K562 (cell line): Measurements from ENCODE around the gene ANO10. TPM values are rescaled to one million over a fixed set of nuclear protein-coding genes. Genes with fewer than 3 reads are reported as not detected.

ENCODE experiments used
- ATAC-seq: fragments of 200-7000 bp; cut with Tn5 transposase; 3 replicates; pipeline ENCODE4 v1.9.1; 2020; ENCODE audit warnings: moderate library complexity
- BruUV-seq: library from RNA; stranded (reverse); fragments of 400-500 nt; replicated peaks from 2 replicates; lab custom pipeline; 2021; lab: Mats Ljungman, UMichigan
- CTCF ChIA-PET: fragments of 300-600 bp; formaldehyde crosslinking; extraction: SDS; loops from one replicate; lab custom pipeline; 2021; ENCODE audit warnings: low intra/inter-chr PET ratio; lab: Yijun Ruan, JAX
- POLR2A ChIA-PET: fragments of 300-600, 350-650 bp; sonication (Branson Sonifier 250); formaldehyde crosslinking; extraction: SDS; loops from one replicate; lab custom pipeline; 2021; ENCODE audit warnings: antibody characterized with exemption, inconsistent platforms; lab: Yijun Ruan, JAX
- DNase-seq, 4 experiments: peaks; one replicate each; pipeline versions ENCODE4 v3.0.0 to v3.0.0-alpha.2; 2011 to 2018; ENCODE audit warnings: low spot score in 3 of 4, mixed read lengths in 3 of 4; ENCODE audit errors: extremely low read depth in 1 of 4
- FAIRE-seq: peaks from 2 replicates; lab custom pipeline; 2011; peaks lifted over from hg19 to GRCh38; lab: Jason Lieb, UNC
- H2AFZ ChIP-seq: 2 replicates; pipeline ENCODE4 v1.6.0; 2011; ENCODE audit warnings: low read depth, low read length, control low read depth, inconsistent platforms
- H3K27ac ChIP-seq: fragments of 200-600 bp; 3 replicates; pipeline ENCODE4 v1.8.0; 2011; ENCODE audit warnings: low read depth, mild to moderate bottlenecking, control low read depth, inconsistent platforms, low read length, moderate library complexity, mixed read lengths; ENCODE audit errors: extremely low read depth
- H3K27me3 ChIP-seq, 2 experiments: fragments of 300-600 bp in 1 of 2; 2 replicates in 1 of 2; 3 replicates in 1 of 2; pipeline versions ENCODE4 v1.6.0 to v1.8.0; 2011; ENCODE audit warnings: inconsistent platforms in 2 of 2, low read length in 2 of 2, mild to moderate bottlenecking in 1 of 2, mixed read lengths in 1 of 2, moderate library complexity in 1 of 2; ENCODE audit not compliant: control insufficient read depth in 2 of 2, insufficient read depth in 2 of 2
- H3K36me3 ChIP-seq: fragments of 300-600 bp; 3 replicates; pipeline ENCODE4 v1.8.0; 2011; ENCODE audit warnings: mild to moderate bottlenecking, low read length, inconsistent platforms; ENCODE audit not compliant: control insufficient read depth, insufficient read depth
- H3K4me1 ChIP-seq, 2 experiments: fragments of 200-600 bp in 1 of 2; replicated peaks in 1 of 2; 2 replicates in 1 of 2; 3 replicates in 1 of 2; pipeline versions ENCODE4 v1.5.1 to v1.8.0; 2011; ENCODE audit warnings: inconsistent platforms in 2 of 2, low read length in 2 of 2, mild to moderate bottlenecking in 1 of 2, mixed read lengths in 1 of 2, moderate library complexity in 1 of 2; ENCODE audit not compliant: control insufficient read depth in 2 of 2, insufficient read depth in 2 of 2
- H3K4me2 ChIP-seq: 2 replicates; pipeline ENCODE4 v1.6.1; 2011; ENCODE audit warnings: low read length, control low read depth, inconsistent platforms, mixed read lengths; ENCODE audit not compliant: insufficient read depth
- H3K4me3 ChIP-seq: fragments of 200-600 bp; sonication (generic), shearing (Covaris generic); 2 replicates; pipeline ENCODE4 v1.5.1; 2016; ENCODE audit warnings: control low read depth, inconsistent platforms
- H3K79me2 ChIP-seq: fragments of 200-600 bp; 3 replicates; pipeline ENCODE4 v1.8.0; 2011; ENCODE audit warnings: low read length, inconsistent platforms; ENCODE audit not compliant: control insufficient read depth, insufficient read depth
- H3K9ac ChIP-seq, 2 experiments: 2 replicates each; pipeline versions ENCODE4 v1.6.0 to v1.6.1; 2011; ENCODE audit warnings: low read depth in 2 of 2, low read length in 2 of 2, control low read depth in 1 of 2, inconsistent platforms in 1 of 2, mild to moderate bottlenecking in 1 of 2, mixed read lengths in 1 of 2; ENCODE audit not compliant: insufficient read depth in 1 of 2
- H3K9me1 ChIP-seq: one replicate; pipeline ENCODE4 v1.6.0; 2011; ENCODE audit warnings: inconsistent platforms, mild to moderate bottlenecking, low read length, moderate library complexity; ENCODE audit not compliant: control insufficient read depth, insufficient read depth
- H3K9me3 ChIP-seq: replicated peaks from 2 replicates; pipeline ENCODE4 v1.5.1; 2011; ENCODE audit warnings: low read depth, low read length, inconsistent platforms; ENCODE audit not compliant: control insufficient read depth, insufficient read depth
- H4K20me1 ChIP-seq: replicated peaks from 2 replicates; pipeline ENCODE4 v1.6.1; 2011; ENCODE audit warnings: low read length, inconsistent platforms, mixed read lengths; ENCODE audit not compliant: control insufficient read depth, insufficient read depth
- BCLAF1 ChIP-seq, 2 experiments: fragments of 450-650 bp in 1 of 2; IDR thresholded peaks; 2 replicates each; pipeline ENCODE4 v1.6.1; 2011 to 2017; ENCODE audit warnings: low read depth in 2 of 2, antibody characterized with exemption in 1 of 2, borderline replicate concordance in 1 of 2, low read length in 1 of 2, mild to moderate bottlenecking in 1 of 2, mixed read lengths in 1 of 2; ENCODE audit not compliant: control insufficient read depth in 1 of 2
- CHD4 ChIP-seq: fragments of 200-600 bp; sonication (generic); IDR thresholded peaks from 3 replicates; pipeline ENCODE4 v1.6.1; 2012; ENCODE audit warnings: low read depth, mild to moderate bottlenecking, mixed read lengths, low read length, inconsistent platforms; ENCODE audit not compliant: insufficient read depth, insufficient replicate concordance, poor library complexity, severe bottlenecking
- HDGF ChIP-seq: fragments of 450-650 bp; IDR thresholded peaks from 2 replicates; pipeline ENCODE4 v1.6.1; 2016
- JUNB ChIP-seq: fragments of 450-650 bp; formaldehyde crosslinking; conservative IDR thresholded peaks from 2 replicates; pipeline ENCODE4 v1.4.0; 2020; ENCODE audit warnings: mild to moderate bottlenecking
- MYC ChIP-seq, 2 experiments: fragments of 250-450 bp in 1 of 2; sonication (Bioruptor Pico) in 1 of 2; IDR thresholded peaks; 2 replicates each; pipeline versions ENCODE4 v1.5.1 to v1.6.1; 2012 to 2021; ENCODE audit warnings: low read depth in 2 of 2, borderline replicate concordance in 1 of 2, improper control_type of control experiment in 1 of 2, low read length in 1 of 2, mild to moderate bottlenecking in 1 of 2, moderate library complexity in 1 of 2
- NFE2L1 ChIP-seq: fragments of 450-650 bp; IDR thresholded peaks from 2 replicates; pipeline ENCODE4 v1.6.1; 2016; ENCODE audit warnings: missing genetic modification characterization, low read depth, mild to moderate bottlenecking, missing compliant biosample characterization, moderate library complexity, borderline replicate concordance
- POLR2G ChIP-seq: fragments of 200-400 bp; formaldehyde crosslinking; IDR thresholded peaks from 2 replicates; pipeline ENCODE4 v1.6.1; 2017; ENCODE audit warnings: low read depth, mild to moderate bottlenecking, antibody characterized with exemption, low read length, moderate library complexity
- PTTG1 ChIP-seq: fragments of 450-650 bp; IDR thresholded peaks from 2 replicates; pipeline ENCODE4 v1.6.1; 2016; ENCODE audit warnings: low read depth, mild to moderate bottlenecking, missing genetic modification characterization, missing compliant biosample characterization
- RBM17 ChIP-seq: fragments of 200-400 bp; formaldehyde crosslinking; IDR thresholded peaks from 2 replicates; pipeline ENCODE4 v1.6.1; 2017; ENCODE audit warnings: low read depth, mild to moderate bottlenecking, low read length, borderline replicate concordance
- RBM22 ChIP-seq: fragments of 200-400 bp; formaldehyde crosslinking; IDR thresholded peaks from 2 replicates; pipeline ENCODE4 v1.6.1; 2018; ENCODE audit warnings: low read length, low read depth; ENCODE audit not compliant: poor library complexity, severe bottlenecking
- SPI1 ChIP-seq: IDR thresholded peaks from 2 replicates; pipeline ENCODE4 v1.6.1; 2011; ENCODE audit warnings: low read depth, low read length, control low read depth, borderline replicate concordance
- TEAD4 ChIP-seq, 2 experiments: sonication (generic) in 1 of 2; formaldehyde crosslinking in 1 of 2; IDR thresholded peaks; 2 replicates each; pipeline versions ENCODE4 v1.6.1 to v1.8.0; 2012 to 2022; ENCODE audit warnings: borderline replicate concordance in 1 of 2, inconsistent platforms in 1 of 2, low read length in 1 of 2, mild to moderate bottlenecking in 1 of 2, missing genetic modification reagents in 1 of 2
- ZNF444 ChIP-seq: fragments of 250-450 bp; sonication (Bioruptor Pico); IDR thresholded peaks from 2 replicates; pipeline ENCODE4 v1.4.0; 2020; ENCODE audit warnings: mild to moderate bottlenecking, moderate library complexity
- in situ Hi-C: fragments of 300-500 bp; cut with MboI; formaldehyde crosslinking; loops from 4 replicates; pipeline ENCODE4 v1.15.0; 2018; ENCODE audit warnings: inconsistent platforms, mixed read lengths
- intact Hi-C: fragments of 100-400 bp; cut with micrococcal nuclease; formaldehyde crosslinking; loops from 2 replicates; pipeline ENCODE4 v1.14.2; 2022
- polyA plus RNA-seq, 8 experiments: library from polyadenylated mRNA; depleted of rRNA in 4 of 8; stranded (reverse) in 5 of 8; unstranded in 3 of 8; fragments of >200 nt; fragmentation: Nextera tagmentation in 2 of 8; fragmentation: Illumina TruSeq in 1 of 8; extraction: Ambion mirVana in 2 of 8; extraction: Trizol in 1 of 8; gene quantifications; 2 replicates each; pipeline versions ENCODE4 v1.2.1 to v1.2.3, GENCODE V29; 2011 to 2014; ENCODE audit warnings: inconsistent platforms in 1 of 8, missing spikeins in 1 of 8
- total RNA-seq, 7 experiments: library from RNA; depleted of rRNA in 6 of 7; stranded (reverse); fragments of >200 nt in 6 of 7; fragmentation: Illumina TruSeq in 2 of 7; extraction: Trizol in 2 of 7; gene quantifications; 2 replicates each; pipeline versions ENCODE4 v1.2.1 to v1.2.3, GENCODE V29; 2011 to 2021; ENCODE audit warnings: low replicate concordance in 1 of 7

ANO10 gene
- total and polyA plus RNA-seq, 9 of the 15 experiments (the other 6 are each of a cell fraction or from before 2014, with no cell fraction given) = 6.4 to 46.0 (median 32.3) TPM

GRCh38 chr3:43526956-43527355 lies 94.9 kb downstream of the ANO10 start:
- ChIA-PET POLR2A (no interaction called here), CTCF (no interaction called here)
- ATAC-seq (no peak), DNase-seq (no peak), FAIRE-seq (no peak)
- H2AFZ ChIP-seq = no peak overlapping the region
- H3K9ac ChIP-seq = no peak overlapping the region
- H3K4me2 ChIP-seq = no peak overlapping the region
- peaks cover 3% of the 10 kb centered on the region for H3K9me1 ChIP-seq
- H3K9me3 ChIP-seq = no peaks in the 10 kb centered on the region
- peaks cover 10 to 22% of the 10 kb centered on the region in 2 experiments for H3K4me1 ChIP-seq
- intact Hi-C loops (no loop called here), in situ Hi-C loops (loop anchor here (25.0 kb wide), 1 partner anchor 660 kb away; no protein-coding TSS in a partner anchor)
- peaks cover 4% of the 10 kb centered on the region; the same call in 1 of the 3 replicates for H3K36me3 ChIP-seq
- BruUV-seq = no TSS peak
- no peak for TF ChIP-seq PTTG1 (tag)
- TF ChIP-seq NFE2L1 (tag) = no peak
- no peak for TF ChIP-seq POLR2G
- no peak for TF ChIP-seq RBM22
- no peak for TF ChIP-seq CHD4
- TF ChIP-seq BCLAF1 (IDR thresholded peaks at IDR 0.05; ENCODE audit: borderline replicate concordance in 1 of 2, control insufficient read depth in 1 of 2, low read depth in 2 of 2, low read length in 1 of 2) = no peak
- no peak for TF ChIP-seq ZNF444 (CRISPR knock-in tag)
- TF ChIP-seq SPI1 = no peak
- no peak for TF ChIP-seq HDGF
- no peak for TF ChIP-seq MYC (IDR thresholded peaks at IDR 0.05; ENCODE audit: low read depth, low read length)
- TF ChIP-seq MYC (CRISPR knock-in tag; IDR thresholded peaks at IDR 0.05; ENCODE audit: borderline replicate concordance, low read depth) = no peak
- no peak for TF ChIP-seq TEAD4 (IDR thresholded peaks at IDR 0.05; ENCODE audit: low read length)
- TF ChIP-seq TEAD4 (CRISPR knock-in tag; IDR thresholded peaks at IDR 0.05; ENCODE audit: borderline replicate concordance) = no peak
- TF ChIP-seq RBM17 = no peak
- TF ChIP-seq JUNB (CRISPR knock-in tag) = no peak
- no peaks in the 10 kb centered on the region for H3K79me2 ChIP-seq
- H4K20me1 ChIP-seq = no peaks in the 10 kb centered on the region
- H3K27ac ChIP-seq = no peak overlapping the region
- H3K4me3 ChIP-seq = no peak overlapping the region
- H3K27me3 ChIP-seq = no peaks in the 10 kb centered on the region
